GM19099 (cell line): ENCODE data around the gene PACSIN2.

Experiments used
- POLR2A ChIP-seq: IDR thresholded peaks from 3 replicates; pipeline ENCODE4 v1.6.1; 2011; ENCODE audit warnings: low read depth; ENCODE audit not compliant: insufficient read length; ENCODE audit errors: extremely low read depth

Gene PACSIN2

GRCh38 chr22:43014869-43015676, at the start of gene PACSIN2:
Gene PACSIN2 (minus strand): TSS chr22:43015149. CDS start chr22:42912080, 103,069 bp downstream.
- peak; percentile 97 for TF ChIP-seq POLR2A

DNA sequence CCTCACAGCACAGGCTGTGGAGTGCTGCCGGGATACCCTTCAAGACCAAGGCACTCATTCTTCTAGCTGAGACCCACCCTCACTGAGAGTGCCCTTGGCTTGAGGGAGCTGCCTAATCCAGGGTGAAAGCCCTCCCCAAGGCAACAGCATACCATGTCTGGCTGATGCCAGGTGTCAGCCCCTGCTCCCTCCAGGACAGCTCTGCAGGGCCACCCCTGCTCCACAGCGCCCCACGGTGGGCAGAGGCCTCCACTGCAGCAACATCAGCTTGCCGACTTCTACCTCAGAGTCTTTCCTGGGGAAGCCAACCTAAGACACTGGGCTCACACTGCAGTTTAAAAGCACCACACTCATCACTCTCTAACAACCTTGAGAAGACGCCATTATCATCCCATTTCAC, 45.2 kb upstream of the PACSIN2 start:
- no peak for TF ChIP-seq POLR2A

DNA sequence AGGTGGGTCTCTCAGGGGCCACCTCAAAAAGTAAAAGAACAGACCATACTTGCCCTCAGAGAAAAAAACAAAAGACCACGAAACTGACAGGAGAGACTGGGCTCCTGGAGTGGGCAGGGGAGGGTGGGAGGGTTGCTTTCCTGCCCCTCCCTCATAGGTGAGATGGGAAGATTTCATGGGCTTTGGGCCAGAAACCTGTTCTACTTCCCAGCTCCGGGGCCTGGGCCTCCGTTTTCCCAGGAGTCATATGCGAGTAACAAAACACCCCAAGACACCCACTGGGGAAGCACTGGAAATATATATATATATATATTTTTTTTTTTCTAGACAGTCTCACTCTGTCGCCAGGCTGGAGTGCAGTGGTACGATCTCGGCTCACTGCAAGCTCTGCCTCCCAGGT, 42.7 kb upstream of the PACSIN2 start:
- no peak for TF ChIP-seq POLR2A

DNA sequence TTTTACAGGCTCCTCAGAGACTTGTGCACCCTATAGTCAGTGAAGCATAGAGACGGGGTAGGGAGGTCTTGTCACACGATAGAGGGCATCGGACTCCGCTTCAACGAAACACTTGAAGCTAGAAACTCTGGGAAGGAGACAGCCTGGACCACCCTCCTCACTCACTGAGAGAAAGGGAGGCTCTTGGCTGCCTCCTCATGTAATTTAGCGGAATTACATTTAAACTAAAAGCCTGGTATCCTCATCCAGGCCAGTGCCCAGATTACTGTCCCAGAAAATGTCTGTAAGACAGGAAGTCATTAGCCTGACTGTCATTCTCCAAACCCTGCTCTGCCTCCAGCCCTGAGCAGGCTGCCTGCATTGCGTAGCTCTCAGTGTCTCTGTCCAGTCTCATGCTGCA, 38.2 kb upstream of the PACSIN2 start:
- no peak for TF ChIP-seq POLR2A

DNA sequence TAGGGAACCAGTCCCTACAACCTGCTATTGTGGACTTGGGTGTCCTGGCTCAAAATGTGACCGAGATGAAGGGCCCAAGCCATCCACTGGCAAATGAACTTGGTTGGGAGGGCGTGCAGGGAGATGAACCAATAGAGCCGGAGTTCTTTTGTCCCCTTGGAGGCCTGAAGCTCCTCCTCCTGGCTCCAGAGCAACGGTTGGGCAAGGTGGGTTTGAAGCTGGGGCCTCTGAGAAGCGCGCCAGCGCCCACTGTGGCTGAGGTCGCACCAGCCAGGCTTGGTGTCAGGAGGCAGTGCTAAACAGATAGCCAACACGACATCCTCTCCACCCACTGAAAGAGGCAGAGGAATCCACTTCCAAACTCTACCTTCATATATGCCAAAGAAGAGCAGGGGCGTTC, 36.0 kb upstream of the PACSIN2 start:
- TF ChIP-seq POLR2A, result no peak

DNA sequence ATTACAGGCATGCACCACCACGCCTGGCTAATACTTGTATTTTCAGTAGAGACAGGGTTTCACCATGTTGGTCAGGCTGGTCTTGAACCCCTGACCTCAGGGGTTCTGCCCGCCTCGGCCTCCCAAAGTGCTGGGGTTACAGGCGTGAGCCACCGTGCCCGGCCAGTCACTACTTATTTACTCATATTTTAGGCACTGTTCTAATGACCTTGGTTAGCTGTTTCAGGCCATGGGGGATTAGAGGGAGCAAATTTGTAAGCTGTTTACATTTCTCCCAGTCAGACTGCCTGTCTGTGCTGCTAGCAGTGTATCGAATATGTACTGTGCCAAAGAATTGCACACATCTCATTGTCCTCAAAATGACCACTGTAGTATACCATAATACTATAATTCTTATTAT, 32.7 kb upstream of the PACSIN2 start:
- no peak for TF ChIP-seq POLR2A

GRCh38 chr22:43044290-43044712, 29.4 kb upstream of the PACSIN2 start:
- TF ChIP-seq POLR2A, result no peak

DNA sequence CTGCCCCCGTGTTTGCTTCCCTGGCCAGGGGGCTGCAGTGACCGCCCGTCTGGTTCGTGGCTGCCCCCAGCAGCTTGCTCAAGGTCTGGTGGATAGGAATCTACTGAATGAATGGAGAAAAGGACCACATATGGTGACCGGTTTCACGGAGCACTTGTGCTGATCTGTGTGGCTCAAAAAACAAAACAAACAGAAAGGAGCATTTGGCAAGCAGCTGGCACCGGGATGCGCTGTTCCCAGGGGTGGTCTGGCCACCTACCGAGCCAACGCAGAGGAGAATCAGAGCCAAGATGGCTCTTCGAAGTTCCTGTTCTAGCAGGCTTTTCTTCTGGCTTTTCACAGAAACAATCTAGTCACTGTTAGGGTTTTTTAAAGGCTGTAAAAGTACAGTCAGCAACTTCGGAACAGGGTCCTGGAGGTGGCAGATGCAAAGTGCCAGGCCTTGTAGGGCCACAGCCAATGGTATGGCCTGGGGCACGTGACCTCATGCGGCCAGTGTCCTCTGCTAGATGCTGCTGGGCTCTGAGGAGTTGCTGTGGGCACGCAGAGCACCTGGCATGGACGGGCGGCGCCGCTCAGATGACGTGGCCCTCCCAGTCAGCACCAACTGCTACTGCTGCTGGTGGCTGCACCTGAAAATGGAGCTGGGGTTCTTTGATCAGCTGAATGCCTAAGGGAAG, 27.3 kb upstream of the PACSIN2 start:
- TF ChIP-seq POLR2A, result no peak

DNA sequence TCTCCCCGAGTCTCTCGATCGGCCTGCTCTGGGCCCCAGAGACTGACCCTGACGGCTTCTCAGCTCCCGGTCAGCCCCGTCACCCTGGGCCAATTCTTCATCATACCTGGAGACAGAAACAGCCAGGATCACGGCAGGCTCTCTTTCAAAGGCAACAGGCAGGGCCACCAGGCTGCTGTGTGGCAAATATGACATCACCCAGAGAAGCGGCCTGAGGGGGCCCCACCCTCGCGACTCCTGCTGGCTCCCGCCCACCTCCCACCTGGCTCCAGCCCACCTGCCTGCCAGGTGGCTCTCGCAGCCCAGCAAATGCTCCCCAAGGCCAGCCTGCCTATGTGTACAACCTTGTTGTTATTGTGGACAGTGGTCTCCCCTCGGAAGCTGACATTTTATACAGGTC, 24.9 kb upstream of the PACSIN2 start:
- TF ChIP-seq POLR2A, result no peak

DNA sequence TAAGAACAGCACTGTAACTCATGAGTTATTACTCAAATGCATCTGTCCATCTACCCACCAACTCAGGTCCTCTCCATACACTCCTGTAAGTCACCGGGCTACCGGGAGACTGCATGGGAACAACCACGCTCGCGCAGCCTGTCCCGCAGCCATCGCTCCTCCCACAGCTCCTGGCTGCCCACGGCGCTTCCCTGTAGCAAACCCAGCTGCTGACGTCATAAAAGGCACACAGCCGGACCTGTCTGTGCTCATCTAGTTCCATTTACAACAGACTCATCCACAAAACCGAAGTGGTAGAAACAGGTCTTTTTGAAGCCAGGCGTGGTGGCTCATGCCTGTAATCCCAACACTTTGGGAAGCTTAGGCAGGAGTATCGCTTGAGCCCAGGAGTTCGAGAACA, 23.4 kb upstream of the PACSIN2 start:
- TF ChIP-seq POLR2A, result no peak

- no peak for TF ChIP-seq POLR2A
These were observed 21.4 kb upstream of the PACSIN2 start for GRCh38 chr22:43036282-43036829.

GRCh38 chr22:43035250-43035649, 20.3 kb upstream of the PACSIN2 start:
- no peak for TF ChIP-seq POLR2A

DNA sequence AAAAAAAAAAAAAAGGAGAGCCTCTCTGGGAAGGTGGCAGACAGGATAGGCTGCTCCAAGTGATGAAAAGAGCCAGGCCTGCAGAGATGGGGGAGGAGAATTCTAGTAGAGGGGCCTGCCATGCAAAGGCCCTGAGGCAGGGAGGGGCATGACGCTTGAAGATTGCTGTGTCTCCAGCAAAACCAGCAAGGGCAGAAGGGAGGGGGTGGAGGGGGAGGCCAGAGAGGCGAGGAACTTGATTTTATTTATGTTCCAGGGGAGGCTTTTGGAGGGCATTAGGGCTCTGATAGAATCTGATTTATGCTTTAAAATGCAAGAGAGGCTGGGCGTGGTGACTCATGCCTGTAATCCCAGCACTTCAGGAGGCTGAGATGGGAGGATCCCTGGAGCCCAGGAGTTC, 16.7 kb upstream of the PACSIN2 start:
- TF ChIP-seq POLR2A, result no peak

GRCh38 chr22:43018615-43019014, 3.7 kb upstream of the PACSIN2 start:
- no peak for TF ChIP-seq POLR2A

GRCh38 chr22:43017525-43018460, 2.8 kb upstream of the PACSIN2 start:
- TF ChIP-seq POLR2A, result no peak

- no peak for TF ChIP-seq POLR2A
These were observed 711 bp upstream of the PACSIN2 start for GRCh38 chr22:43015677-43016042.

DNA sequence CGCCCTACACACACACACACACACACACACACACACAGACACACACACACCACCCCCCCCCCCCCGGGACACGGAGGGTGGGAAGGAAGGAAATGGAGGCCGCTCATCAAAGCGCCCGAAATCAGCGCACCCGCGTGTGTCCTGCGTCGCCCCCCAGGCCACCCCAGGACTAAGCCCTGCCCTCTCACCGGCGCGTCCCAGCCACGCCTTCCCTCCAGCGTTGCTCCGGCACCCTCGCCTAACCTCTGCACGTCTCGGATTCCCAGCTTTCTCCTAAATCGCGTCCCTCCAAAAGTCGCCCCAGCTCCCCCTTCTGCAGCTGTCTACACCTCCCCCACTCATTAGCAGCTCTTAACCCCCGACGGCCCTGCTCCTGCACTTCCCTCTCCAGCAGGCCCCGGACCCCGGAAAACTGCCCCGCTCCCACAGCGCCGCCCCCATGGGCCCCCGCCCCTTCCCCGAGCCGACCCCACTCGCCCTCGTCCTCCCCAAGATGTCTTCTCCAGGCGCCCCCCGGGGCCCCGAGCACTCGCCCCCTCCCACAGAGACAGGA, 557 bp downstream of the PACSIN2 start:
- peak; percentile 14 for TF ChIP-seq POLR2A
